Occipital lobe (tissue), 2 donors: ENCODE data around the gene ARHGEF3. TPM values are rescaled to one million over a fixed set of nuclear protein-coding genes. Genes with fewer than 3 reads are reported as not detected.

ENCODE experiments used
- DNase-seq: peaks from one replicate; lab custom pipeline; 2025; lab: John Stamatoyannopoulos, UW
- total RNA-seq: library from RNA; depleted of rRNA; stranded (reverse); fragments of >200 nt; gene quantifications from one replicate; pipeline ENCODE4 v1.2.3, GENCODE V29; 2014

ARHGEF3 gene
- total RNA-seq, 1 donor from 2014 or later = 26.4 TPM

DNA sequence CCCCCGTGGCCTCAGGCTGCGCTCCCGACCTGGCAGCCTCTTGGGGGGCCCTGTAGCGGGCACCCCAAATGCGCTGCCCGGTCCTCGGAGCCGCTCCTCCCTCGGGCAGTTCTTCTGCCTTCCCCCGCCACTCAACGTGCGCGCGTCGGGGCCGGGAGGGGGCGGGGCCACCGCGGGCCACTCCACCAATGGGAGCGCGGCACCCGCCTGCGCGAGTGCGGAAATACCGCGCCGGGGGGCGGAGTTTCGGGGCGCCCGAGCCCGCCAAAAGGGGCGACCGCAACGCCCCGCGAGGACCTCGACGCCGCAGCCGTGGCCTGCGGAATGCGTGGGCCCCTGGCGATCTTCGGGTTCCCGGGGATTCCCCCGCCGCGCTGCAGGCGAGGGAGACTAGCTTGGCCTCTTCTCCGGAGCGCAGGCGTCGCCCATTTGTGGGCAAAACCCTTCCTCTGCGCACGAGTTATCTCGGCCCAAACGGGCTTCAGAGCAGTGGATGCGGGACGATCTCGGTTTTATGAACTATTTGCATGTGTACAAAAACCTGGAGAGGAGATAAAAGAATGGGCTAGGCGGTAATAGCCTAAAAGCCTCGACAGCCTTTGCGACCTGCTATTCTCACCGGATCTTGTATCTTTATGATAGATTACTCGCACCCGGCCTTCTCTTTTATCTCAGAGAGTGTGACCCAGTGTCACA, 118.5 kb downstream of the ARHGEF3 start, which contains the start of gene TASOR:
Gene TASOR (minus strand): TSS at position 144 of the 696 bp plus-strand sequence. CDS start 259 bp downstream, outside the sequence.
- DNase-seq = peak; percentile 72

DNA sequence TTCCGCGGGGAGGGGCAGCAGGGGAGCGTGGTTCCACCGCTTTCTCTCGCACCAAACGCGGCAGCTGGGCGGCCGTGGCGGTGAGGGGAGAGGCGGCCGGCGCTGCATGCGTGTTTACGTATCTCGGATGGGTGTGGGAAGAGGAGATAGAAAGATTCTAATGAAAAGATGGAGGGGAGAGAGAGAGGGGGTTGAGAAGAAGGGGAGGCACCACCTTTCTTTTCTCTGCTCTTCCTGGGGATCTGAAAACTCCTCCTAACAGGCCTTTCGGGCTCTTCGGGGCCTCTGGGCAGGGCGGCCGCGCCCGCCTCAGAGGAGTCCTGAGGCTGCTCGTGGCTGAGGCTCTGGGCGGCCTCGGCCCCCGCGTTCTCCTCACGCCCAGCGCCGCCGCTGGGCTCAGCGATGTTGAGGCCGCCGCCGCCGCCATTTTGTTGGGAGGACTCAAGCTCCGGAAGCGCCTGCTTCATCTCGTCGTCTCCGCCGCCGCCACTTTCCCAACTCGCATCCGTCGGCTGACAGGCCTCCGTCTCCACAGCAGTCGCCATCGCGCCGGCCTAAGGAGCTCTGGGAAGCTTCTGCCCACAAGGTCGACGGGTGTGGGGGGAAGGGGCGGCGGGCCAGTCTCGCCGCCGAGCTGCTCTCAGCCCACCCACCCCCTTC, 119.2 kb downstream of the ARHGEF3 start:
- DNase-seq = peak; percentile 72

DNA sequence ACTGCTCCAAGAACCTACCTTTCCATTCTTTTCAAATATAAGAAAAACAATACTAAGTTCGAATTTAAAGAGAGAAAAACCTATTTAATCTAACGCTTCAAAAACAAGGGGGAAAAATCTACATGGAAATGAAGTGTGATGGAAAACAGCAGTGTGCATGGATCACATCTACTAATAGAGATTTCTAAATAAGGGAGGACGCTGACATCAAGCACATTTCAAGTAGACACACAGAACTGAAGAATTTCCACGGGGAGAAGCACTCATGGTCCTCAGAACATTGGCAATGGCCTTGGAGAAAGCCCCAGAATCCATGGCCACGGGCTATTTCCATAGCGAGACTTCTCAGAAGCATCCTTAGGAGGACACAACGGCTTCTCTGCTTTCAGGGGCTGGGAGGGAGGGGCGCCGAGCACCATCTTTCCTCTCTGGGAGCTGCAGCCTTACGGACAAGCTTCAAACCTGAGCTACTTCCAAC, 119.7 kb downstream of the ARHGEF3 start:
- DNase-seq = no peak

DNA sequence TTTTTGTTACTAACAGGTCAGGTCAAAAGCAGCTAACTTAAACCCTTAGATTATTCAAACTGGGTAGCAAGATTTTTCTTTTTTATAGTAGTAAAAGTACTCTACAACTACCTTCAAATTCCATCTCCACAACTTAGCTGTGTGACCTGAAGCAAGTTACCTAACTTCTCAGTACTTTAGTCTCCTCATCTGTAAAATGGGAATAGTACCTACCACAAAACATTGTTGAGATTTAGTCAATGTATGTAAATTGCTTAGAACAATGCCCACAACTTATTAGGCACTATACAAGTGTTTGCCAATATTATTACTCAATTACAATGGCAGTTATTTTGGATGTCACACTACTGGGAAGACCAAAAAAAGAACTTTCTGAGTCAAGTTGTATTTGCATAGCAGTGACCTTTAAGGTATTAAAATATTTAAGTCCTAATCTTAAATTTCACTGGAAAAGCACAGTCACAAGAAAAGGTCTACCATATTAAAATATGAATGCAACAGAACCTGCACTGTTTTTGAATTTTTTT, 121.6 kb downstream of the ARHGEF3 start:
- no peak for DNase-seq

Other genes with a start within 250 kb of the ARHGEF3 start
- 86.7 TPM for gene CCDC66, start 244.8 kb downstream of the ARHGEF3 start, total RNA-seq
- gene TASOR, start 118.7 kb downstream of the ARHGEF3 start, total RNA-seq = 213 TPM